HepG2 (cell line): ENCODE measurements around the gene FIBIN. TPM values are rescaled to one million over a fixed set of nuclear protein-coding genes. Genes with fewer than 3 reads are reported as not detected.

Experiments used
- ATAC-seq: fragments of 200-7000 bp; cut with Tn5 transposase; 3 replicates; pipeline ENCODE4 v1.9.1; 2020; ENCODE audit warnings: mild to moderate bottlenecking, moderate library complexity
- BruUV-seq: library from RNA; stranded (reverse); fragments of 400-500 nt; replicated peaks from 2 replicates; lab custom pipeline; 2021; lab: Mats Ljungman, UMichigan
- CTCF ChIA-PET: fragments of 300-600 bp; formaldehyde crosslinking; extraction: SDS; loops from one replicate; lab custom pipeline; 2021; ENCODE audit warnings: low total read pairs, inconsistent platforms, low intra/inter-chr PET ratio; lab: Yijun Ruan, JAX
- POLR2A ChIA-PET: fragments of 350-600 bp; sonication (Branson Sonifier 250); formaldehyde crosslinking; loops from one replicate; lab custom pipeline; 2020; ENCODE audit warnings: antibody characterized with exemption, inconsistent platforms; lab: Yijun Ruan, JAX
- DNase-seq: peaks from one replicate; pipeline ENCODE4 v3.0.0-alpha.2; 2015; ENCODE audit warnings: low spot score
- FAIRE-seq: peaks from 3 replicates; lab custom pipeline; 2011; peaks lifted over from hg19 to GRCh38; lab: Jason Lieb, UNC
- H2AFZ ChIP-seq: one replicate; pipeline ENCODE4 v1.6.1; 2011; ENCODE audit warnings: low read length, inconsistent platforms
- H3K27ac ChIP-seq: fragments of 300-600 bp; 3 replicates; pipeline ENCODE4 v1.8.0; 2011; ENCODE audit warnings: mixed run types, mild to moderate bottlenecking, mixed read lengths, low read length, inconsistent platforms; ENCODE audit not compliant: insufficient read depth; ENCODE audit errors: extremely low read length
- H3K27me3 ChIP-seq, 2 experiments: fragments of 200-600 bp in 1 of 2; 2 replicates in 1 of 2; 3 replicates in 1 of 2; pipeline versions ENCODE4 v1.6.0 to v1.8.0; 2011; ENCODE audit warnings: low read length in 2 of 2, mild to moderate bottlenecking in 2 of 2, moderate library complexity in 2 of 2, inconsistent platforms in 1 of 2; ENCODE audit not compliant: insufficient read depth in 2 of 2, control insufficient read depth in 1 of 2
- H3K36me3 ChIP-seq, 2 experiments: fragments of 200-600 bp in 1 of 2; replicated peaks in 1 of 2; 2 replicates in 1 of 2; 3 replicates in 1 of 2; pipeline versions ENCODE4 v1.5.1 to v1.8.0; 2011; ENCODE audit warnings: low read length in 2 of 2, inconsistent platforms in 1 of 2; ENCODE audit not compliant: insufficient read depth in 2 of 2, control insufficient read depth in 1 of 2
- H3K4me1 ChIP-seq: 2 replicates; pipeline ENCODE4 v1.5.1; 2012; ENCODE audit warnings: low read length, inconsistent platforms; ENCODE audit not compliant: insufficient read depth
- H3K4me2 ChIP-seq: 2 replicates; pipeline ENCODE4 v1.6.0; 2011; ENCODE audit warnings: low read depth, low read length, inconsistent platforms
- H3K4me3 ChIP-seq, 3 experiments: fragments of 200-600 bp in 1 of 3; sonication (generic), shearing (Covaris generic) in 1 of 3; replicated peaks in 1 of 3; 2 replicates each; pipeline ENCODE4 v1.5.1; 2011 to 2016; ENCODE audit warnings: low read length in 3 of 3, inconsistent platforms in 2 of 3, low read depth in 2 of 3, mild to moderate bottlenecking in 2 of 3, control low read depth in 1 of 3, mixed read lengths in 1 of 3; ENCODE audit not compliant: insufficient read depth in 1 of 3
- H3K79me2 ChIP-seq: one replicate; pipeline ENCODE4 v1.6.1; 2011; ENCODE audit warnings: low read length, inconsistent platforms; ENCODE audit not compliant: insufficient read depth
- H3K9ac ChIP-seq: 2 replicates; pipeline ENCODE4 v1.6.0; 2011; ENCODE audit warnings: mild to moderate bottlenecking, low read depth, low read length, inconsistent platforms; ENCODE audit not compliant: insufficient read depth
- H3K9me3 ChIP-seq: 2 replicates; pipeline ENCODE4 v1.5.1; 2012; ENCODE audit warnings: mild to moderate bottlenecking, low read length
- H4K20me1 ChIP-seq: 2 replicates; pipeline ENCODE4 v1.6.0; 2011; ENCODE audit warnings: inconsistent platforms, mild to moderate bottlenecking, low read length, moderate library complexity; ENCODE audit not compliant: insufficient read depth
- ADNP ChIP-seq: sonication (generic); formaldehyde crosslinking; IDR thresholded peaks from 2 replicates; pipeline ENCODE4 v1.4.0; 2020; ENCODE audit warnings: missing genetic modification reagents
- BCL6 ChIP-seq: IDR thresholded peaks from 2 replicates; pipeline ENCODE4 v1.6.1; 2016; ENCODE audit warnings: missing genetic modification reagents, missing compliant biosample characterization
- CEBPG ChIP-seq: IDR thresholded peaks from 2 replicates; pipeline ENCODE4 v1.6.1; 2016
- HMGXB3 ChIP-seq: sonication (generic); formaldehyde crosslinking; IDR thresholded peaks from 2 replicates; pipeline ENCODE4 v1.4.0; 2020; ENCODE audit warnings: missing genetic modification reagents, borderline replicate concordance
- KDM5A ChIP-seq: fragments of 200-600 bp; sonication (generic); IDR thresholded peaks from 2 replicates; pipeline ENCODE4 v1.7.0; 2018; ENCODE audit warnings: antibody characterized with exemption, mild to moderate bottlenecking, low read length, borderline replicate concordance
- POLR2AphosphoS2 ChIP-seq: IDR thresholded peaks from 2 replicates; pipeline ENCODE4 v1.6.1; 2011; ENCODE audit warnings: low read depth, low read length, improper control_type of control experiment
- RXRA ChIP-seq: sonication (generic); formaldehyde crosslinking; IDR thresholded peaks from 2 replicates; pipeline ENCODE4 v1.5.1; 2020; ENCODE audit warnings: missing genetic modification reagents
- RXRB ChIP-seq: IDR thresholded peaks from 2 replicates; pipeline ENCODE4 v1.6.1; 2016; ENCODE audit warnings: borderline replicate concordance, missing genetic modification reagents, missing compliant biosample characterization
- SKI ChIP-seq: fragments of 450-650 bp; IDR thresholded peaks from one replicate; pipeline ENCODE4 v1.6.1; 2018; ENCODE audit warnings: mild to moderate bottlenecking; ENCODE audit not compliant: partially characterized antibody
- ZC3H13 ChIP-seq: sonication (generic); formaldehyde crosslinking; IDR thresholded peaks from 2 replicates; pipeline ENCODE4 v1.8.1; 2023; ENCODE audit warnings: mild to moderate bottlenecking, missing genetic modification reagents, moderate library complexity
- ZNF354B ChIP-seq: sonication (generic); formaldehyde crosslinking; IDR thresholded peaks from 2 replicates; pipeline ENCODE4 v1.8.0; 2022; ENCODE audit warnings: mild to moderate bottlenecking, missing genetic modification reagents
- ZNF589 ChIP-seq: sonication (generic); formaldehyde crosslinking; conservative IDR thresholded peaks from 2 replicates; pipeline ENCODE4 v1.8.0; 2022; ENCODE audit warnings: mild to moderate bottlenecking, moderate library complexity, missing genetic modification reagents
- WGBS: methylation state at CpG from one replicate; pipeline ENCODE4 v1.1.6; 2017; ENCODE audit warnings: low lambda C conversion rate; 5-methylcytosine and 5-hydroxymethylcytosine counted together
- in situ Hi-C: cut with HindIII; loops from 2 replicates; pipeline ENCODE4 v1.10.0; 2017; ENCODE audit warnings: low pct_unique_long_range_greater_than_20kb; ENCODE audit not compliant: extremely low pct_ligation_motif_present
- intact Hi-C: fragments of 100-400 bp; cut with micrococcal nuclease; formaldehyde crosslinking; loops from one replicate; pipeline ENCODE4 v1.10.0; 2022; ENCODE audit not compliant: unreplicated experiment
- polyA plus RNA-seq, 8 experiments: library from polyadenylated mRNA; depleted of rRNA in 3 of 8; stranded (reverse) in 7 of 8; unstranded in 1 of 8; fragments of >200 nt; fragmentation: Illumina TruSeq in 4 of 8; extraction: Trizol in 4 of 8; gene quantifications; 2 replicates each; pipeline versions ENCODE4 v1.2.1 to v1.2.3, GENCODE V29; 2011 to 2016; ENCODE audit warnings: low read depth in 4 of 8, missing spikeins in 1 of 8, mixed read lengths in 1 of 8; ENCODE audit not compliant: insufficient read depth in 1 of 8
- total RNA-seq, 5 experiments: library from RNA; depleted of rRNA; stranded (reverse); fragments of >200 nt; fragmentation: Illumina TruSeq; extraction: Trizol; gene quantifications; 2 replicates each; pipeline ENCODE4 v1.2.3, GENCODE V29; 2016; ENCODE audit warnings: low read depth in 1 of 5
- TF ChIP-seq, protein P1 (sequence below): sonication (generic); formaldehyde crosslinking; IDR thresholded peaks from 2 replicates; pipeline ENCODE4 v1.8.0; 2022; ENCODE audit warnings: missing genetic modification reagents, low read depth, mild to moderate bottlenecking, borderline replicate concordance

Gene FIBIN
- total and polyA plus RNA-seq, 2 of the 13 experiments (the other 11 are each of a cell fraction or from before 2014, with no cell fraction given), result not detected

- TF ChIP-seq ADNP (CRISPR knock-in tag) (no peak), BCL6 (CRISPR knock-in tag) (no peak), HMGXB3 (no peak), ZNF354B (CRISPR knock-in tag) (no peak), SKI (no peak), ZNF589 (CRISPR knock-in tag) (no peak), RXRB (no peak), CEBPG (no peak), POLR2AphosphoS2 (no peak), KDM5A (no peak), RXRA (CRISPR knock-in tag) (no peak), ZC3H13 (CRISPR knock-in tag) (no peak)
- TF ChIP-seq, protein P1, sequence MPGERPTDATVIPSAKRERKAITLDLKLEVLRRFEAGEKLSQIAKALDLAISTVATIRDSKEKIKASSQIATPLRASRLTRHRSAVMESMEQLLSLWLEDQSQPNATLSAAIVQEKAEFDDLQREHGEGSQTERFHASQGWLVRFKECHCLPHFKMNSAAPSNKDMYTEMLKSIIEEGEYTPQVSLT (CRISPR knock-in tag), result no peak
- TF ChIP-seq, all 625 proteins: peak for 0
- in situ Hi-C loops (no loop called here), intact Hi-C loops (no loop called here)
- 5% methylated on average over 2 of the region's 2 CpGs for WGBS
- Histone ChIP-seq H2AFZ (no peak overlapping the region), H3K36me3 (no peaks in the 10 kb centered on the region), H3K4me3 (no peak overlapping the region), H3K9me3 (no peaks in the 10 kb centered on the region), H3K4me2 (no peak overlapping the region), H4K20me1 (no peaks in the 10 kb centered on the region), H3K27me3 (no peaks in the 10 kb centered on the region), H3K9ac (no peak overlapping the region), H3K79me2 (no peaks in the 10 kb centered on the region), H3K4me1 (no peaks in the 10 kb centered on the region), H3K27ac (no peak overlapping the region)
- ATAC-seq (no peak), DNase-seq (no peak), FAIRE-seq (no peak)
- no TSS peak for BruUV-seq
- ChIA-PET POLR2A (no interaction called here), CTCF (no interaction called here)
These were observed 35.8 kb upstream of the FIBIN start for GRCh38 chr11:26958005-26958701.
